Liver (tissue), 9 donors: ENCODE results near the gene ACSBG1. TPM values are rescaled to one million over a fixed set of nuclear protein-coding genes. Genes with fewer than 3 reads are reported as not detected.

Experiments
- DNase-seq: peaks from one replicate; pipeline ENCODE4 v3.0.0-alpha.2; 2017; ENCODE audit warnings: low spot score
- H3K27ac ChIP-seq, 2 donors: one replicate each; pipeline ENCODE4 v1.7.0; 2013; ENCODE audit warnings: inconsistent platforms in 2 of 2, low read length in 2 of 2, control low read depth in 1 of 2, low read depth in 1 of 2, mild to moderate bottlenecking in 1 of 2
- H3K27me3 ChIP-seq, 4 donors: one replicate each; pipeline versions ENCODE4 v1.6.1 to v1.7.0; 2013; ENCODE audit warnings: low read length in 3 of 4, inconsistent platforms in 1 of 4, mild to moderate bottlenecking in 1 of 4, moderate library complexity in 1 of 4; ENCODE audit not compliant: control insufficient read depth in 4 of 4, insufficient read depth in 4 of 4
- H3K36me3 ChIP-seq, 4 donors: one replicate each; pipeline versions ENCODE4 v1.6.1 to v1.7.0; 2013; ENCODE audit warnings: low read length in 3 of 4, mild to moderate bottlenecking in 3 of 4, low read depth in 1 of 4, moderate library complexity in 1 of 4; ENCODE audit not compliant: control insufficient read depth in 4 of 4, insufficient read depth in 3 of 4
- H3K4me1 ChIP-seq, 4 donors: one replicate each; pipeline versions ENCODE4 v1.6.1 to v1.7.0; 2013; ENCODE audit warnings: low read length in 3 of 4, mild to moderate bottlenecking in 3 of 4, moderate library complexity in 1 of 4; ENCODE audit not compliant: control insufficient read depth in 4 of 4, insufficient read depth in 4 of 4
- H3K4me3 ChIP-seq, 3 donors: one replicate each; pipeline versions ENCODE4 v1.6.1 to v1.7.0; 2013; ENCODE audit warnings: low read length in 3 of 3, control low read depth in 1 of 3, low read depth in 1 of 3, mild to moderate bottlenecking in 1 of 3
- H3K9ac ChIP-seq, 2 donors: one replicate each; pipeline ENCODE4 v1.7.0; 2013; ENCODE audit warnings: low read length in 2 of 2, mild to moderate bottlenecking in 2 of 2, moderate library complexity in 2 of 2, control low read depth in 1 of 2, low read depth in 1 of 2
- H3K9me3 ChIP-seq, 4 donors: one replicate each; pipeline versions ENCODE4 v1.6.1 to v1.7.0; 2013; ENCODE audit warnings: low read length in 3 of 4; ENCODE audit not compliant: control insufficient read depth in 4 of 4
- EGR1 ChIP-seq, 2 donors: IDR thresholded peaks; 2 replicates each; pipeline ENCODE4 v1.6.1; 2016 to 2018; ENCODE audit warnings: antibody characterized with exemption in 2 of 2, low read depth in 2 of 2
- FOXA1 ChIP-seq: IDR thresholded peaks from 2 replicates; pipeline ENCODE4 v1.6.1; 2016; ENCODE audit warnings: antibody characterized with exemption
- FOXA2 ChIP-seq: IDR thresholded peaks from 2 replicates; pipeline ENCODE4 v1.6.1; 2016; ENCODE audit warnings: antibody characterized with exemption
- HNF4A ChIP-seq, 2 donors: conservative IDR thresholded peaks; 2 replicates each; pipeline ENCODE4 v1.6.1; 2016; ENCODE audit warnings: antibody characterized with exemption in 2 of 2, mild to moderate bottlenecking in 2 of 2
- HNF4G ChIP-seq: IDR thresholded peaks from 2 replicates; pipeline ENCODE4 v1.6.1; 2016; ENCODE audit warnings: antibody characterized with exemption
- JUND ChIP-seq, 2 donors: IDR thresholded peaks; 2 replicates each; pipeline ENCODE4 v1.6.1; 2016; ENCODE audit warnings: antibody characterized with exemption in 2 of 2
- MAX ChIP-seq: IDR thresholded peaks from 2 replicates; pipeline ENCODE4 v1.6.1; 2016; ENCODE audit warnings: antibody characterized with exemption
- NR2F2 ChIP-seq: IDR thresholded peaks from 2 replicates; pipeline ENCODE4 v1.6.1; 2016; ENCODE audit warnings: antibody characterized with exemption
- REST ChIP-seq: IDR thresholded peaks from 2 replicates; pipeline ENCODE4 v1.6.1; 2016; ENCODE audit warnings: antibody characterized with exemption, mild to moderate bottlenecking
- RXRA ChIP-seq, 2 donors: IDR thresholded peaks; 2 replicates each; pipeline ENCODE4 v1.6.1; 2017 to 2018; ENCODE audit warnings: antibody characterized with exemption in 2 of 2, mild to moderate bottlenecking in 1 of 2
- SP1 ChIP-seq: IDR thresholded peaks from 2 replicates; pipeline ENCODE4 v1.6.1; 2018; ENCODE audit warnings: antibody characterized with exemption, mild to moderate bottlenecking
- TAF1 ChIP-seq: conservative IDR thresholded peaks from 2 replicates; pipeline ENCODE4 v1.6.1; 2016; ENCODE audit warnings: antibody characterized with exemption, mild to moderate bottlenecking
- YY1 ChIP-seq: IDR thresholded peaks from 2 replicates; pipeline ENCODE4 v1.6.1; 2016; ENCODE audit warnings: antibody characterized with exemption, mild to moderate bottlenecking
- WGBS: extraction: QIAGEN DNeasy Blood & Tissue Kit; methylation state at CpG from one replicate; pipeline ENCODE4 v1.1.7; 2013; 5-methylcytosine and 5-hydroxymethylcytosine counted together
- polyA plus RNA-seq, 2 donors: library from polyadenylated mRNA; stranded (reverse) in 1 of 2; unstranded in 1 of 2; fragments of 200-250 nt in 1 of 2; fragments of >200 nt in 1 of 2; fragmentation: Nextera tagmentation in 1 of 2; extraction: Ambion mirVana in 1 of 2; gene quantifications; one replicate each; pipeline versions ENCODE4 v1.2.1 to v1.2.3, GENCODE V29; 2013 to 2015
- total RNA-seq, 2 donors: library from RNA; depleted of rRNA; stranded (reverse); fragments of >200 nt; gene quantifications; one replicate each; pipeline ENCODE4 v1.2.3, GENCODE V29; 2014
- TF ChIP-seq, protein P1 (sequence below): fragments of 150-350 bp; IDR thresholded peaks from 2 replicates; pipeline ENCODE4 v1.5.1; 2017; ENCODE audit warnings: improper control_type of control experiment, low read depth, low read length; ENCODE audit not compliant: missing input control
- donor health status: healthy.
- donor health status: healthy.
- donor health status: healthy.
- donor health status: healthy.
- donor health status: healthy.

ACSBG1 gene
- total and polyA plus RNA-seq, 4 donors = under 0.01 to 3.8 (median 0.15) TPM

GRCh38 chr15:78179906-78180305, 54.5 kb downstream of the ACSBG1 start:
- Histone ChIP-seq H3K36me3 (no peaks in the 10 kb centered on the region), H3K4me1 (no peaks in the 10 kb centered on the region), H3K27ac (no peak overlapping the region), H3K9me3 (no peaks in the 10 kb centered on the region), H3K9ac (no peak overlapping the region), H3K27me3 (no peaks in the 10 kb centered on the region), H3K4me3 (no peak overlapping the region)
- TF ChIP-seq JUND (IDR thresholded peaks at IDR 0.05) = no peak
- TF ChIP-seq FOXA2 = no peak
- TF ChIP-seq, protein P1, sequence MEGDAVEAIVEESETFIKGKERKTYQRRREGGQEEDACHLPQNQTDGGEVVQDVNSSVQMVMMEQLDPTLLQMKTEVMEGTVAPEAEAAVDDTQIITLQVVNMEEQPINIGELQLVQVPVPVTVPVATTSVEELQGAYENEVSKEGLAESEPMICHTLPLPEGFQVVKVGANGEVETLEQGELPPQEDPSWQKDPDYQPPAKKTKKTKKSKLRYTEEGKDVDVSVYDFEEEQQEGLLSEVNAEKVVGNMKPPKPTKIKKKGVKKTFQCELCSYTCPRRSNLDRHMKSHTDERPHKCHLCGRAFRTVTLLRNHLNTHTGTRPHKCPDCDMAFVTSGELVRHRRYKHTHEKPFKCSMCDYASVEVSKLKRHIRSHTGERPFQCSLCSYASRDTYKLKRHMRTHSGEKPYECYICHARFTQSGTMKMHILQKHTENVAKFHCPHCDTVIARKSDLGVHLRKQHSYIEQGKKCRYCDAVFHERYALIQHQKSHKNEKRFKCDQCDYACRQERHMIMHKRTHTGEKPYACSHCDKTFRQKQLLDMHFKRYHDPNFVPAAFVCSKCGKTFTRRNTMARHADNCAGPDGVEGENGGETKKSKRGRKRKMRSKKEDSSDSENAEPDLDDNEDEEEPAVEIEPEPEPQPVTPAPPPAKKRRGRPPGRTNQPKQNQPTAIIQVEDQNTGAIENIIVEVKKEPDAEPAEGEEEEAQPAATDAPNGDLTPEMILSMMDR = no peak
- no peak for TF ChIP-seq YY1
- TF ChIP-seq EGR1 (IDR thresholded peaks at IDR 0.05; ENCODE audit: low read depth in 2 of 2) = no peak
- TF ChIP-seq MAX = no peak
- no peak for TF ChIP-seq REST
- TF ChIP-seq HNF4G = no peak
- no peak for TF ChIP-seq RXRA (IDR thresholded peaks at IDR 0.05)
- no peak for TF ChIP-seq NR2F2
- DNase-seq = no peak
- WGBS = 89% methylated on average over 5 of the region's 5 CpGs

DNA sequence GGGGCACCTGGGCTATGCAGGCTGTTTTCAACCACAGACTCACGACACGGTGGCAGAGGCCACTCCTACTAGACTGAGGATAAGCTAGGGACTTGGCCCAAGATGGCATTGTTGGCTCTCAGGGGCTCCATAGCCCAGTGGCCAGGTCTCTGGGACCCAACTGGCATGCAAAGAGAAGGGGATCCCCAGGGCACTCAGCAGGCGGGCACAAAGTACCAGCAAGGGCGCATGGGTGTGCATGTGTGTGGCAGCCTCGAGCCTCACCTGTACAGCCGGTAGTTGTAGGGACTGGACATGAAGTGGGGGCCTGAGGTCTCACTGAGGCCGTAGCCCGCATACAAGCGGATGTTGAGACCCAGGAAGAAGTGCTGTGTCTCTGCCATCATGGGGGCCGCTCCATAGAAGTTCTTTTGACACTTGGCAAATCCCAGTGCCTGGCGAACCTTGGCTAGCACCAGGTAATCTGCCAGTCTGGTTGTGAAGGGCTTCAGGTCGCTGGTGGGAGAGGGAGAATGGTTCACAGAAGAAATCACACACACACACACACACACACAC, 55.0 kb downstream of the ACSBG1 start:
- Histone ChIP-seq H3K9me3 (no peaks in the 10 kb centered on the region), H3K27ac (no peak overlapping the region), H3K4me1 (no peaks in the 10 kb centered on the region), H3K36me3 (no peaks in the 10 kb centered on the region), H3K4me3 (no peak overlapping the region), H3K9ac (no peak overlapping the region), H3K27me3 (no peaks in the 10 kb centered on the region)
- DNase-seq = no peak
- WGBS = 94% methylated on average over 12 of the region's 12 CpGs
- TF ChIP-seq TAF1 (no peak), HNF4A (conservative IDR thresholded peaks at IDR 0.05) (no peak), FOXA2 (no peak), RXRA (IDR thresholded peaks at IDR 0.05) (no peak), HNF4G (no peak), REST (no peak), FOXA1 (no peak), NR2F2 (no peak), SP1 (no peak), YY1 (no peak)
